NK-92 (cell line): ENCODE data around the gene RAD51B.
"Not testable (repeated sequence)": the region's sequence is repeated elsewhere in the genome, so short reads cannot be mapped to it uniquely, and the experiment has no call there.

Source experiments
- DNase-seq: peaks from one replicate; lab custom pipeline; 2025; ENCODE audit not compliant: unreplicated experiment; lab: John Stamatoyannopoulos, UW

Gene RAD51B

DNA sequence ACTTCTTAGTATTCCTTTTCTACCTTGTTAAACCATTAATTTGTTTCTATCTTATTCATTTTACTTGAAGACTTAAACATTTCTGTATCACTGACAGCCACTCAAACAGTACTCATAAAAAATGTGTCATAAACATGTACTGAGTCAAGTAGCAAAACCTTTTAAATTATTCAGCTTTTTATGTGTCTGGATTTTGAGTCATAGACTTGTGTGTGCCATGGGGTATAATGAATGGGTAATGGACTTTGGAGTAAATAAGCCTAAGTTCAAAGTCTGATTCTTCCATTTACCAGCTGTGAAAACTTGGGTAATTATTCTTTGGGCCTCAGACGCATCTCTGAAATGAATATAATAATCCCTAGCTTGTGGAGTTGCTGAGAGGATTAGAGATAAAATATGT lies 199.0 kb downstream of the RAD51B start:
- no peak for DNase-seq

- no peak for DNase-seq
Measured at GRCh38 chr14:68020493-68020892, 200.9 kb downstream of the RAD51B start.

- no peak for DNase-seq
Measured at GRCh38 chr14:68020999-68021663, 201.6 kb downstream of the RAD51B start.

DNA sequence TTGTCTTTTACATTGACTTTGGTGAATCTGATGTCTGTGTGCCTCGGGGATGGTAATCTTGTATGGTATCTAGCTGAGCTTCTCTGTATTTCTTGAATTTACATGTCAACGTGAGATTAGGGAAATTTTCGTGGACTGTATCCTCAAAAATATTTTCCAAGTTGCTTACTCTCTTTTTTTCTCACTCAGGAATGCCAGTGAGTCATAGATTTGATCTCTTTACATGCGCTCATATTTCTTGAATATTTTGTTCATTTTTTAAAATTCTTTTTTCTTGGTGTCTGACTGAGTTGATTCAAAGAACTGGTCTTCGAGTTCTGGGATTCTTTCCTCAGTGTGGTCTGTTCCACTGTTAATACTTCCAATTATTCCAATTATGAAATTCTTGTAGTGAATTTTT lies 207.7 kb downstream of the RAD51B start:
- DNase-seq: no peak

DNA sequence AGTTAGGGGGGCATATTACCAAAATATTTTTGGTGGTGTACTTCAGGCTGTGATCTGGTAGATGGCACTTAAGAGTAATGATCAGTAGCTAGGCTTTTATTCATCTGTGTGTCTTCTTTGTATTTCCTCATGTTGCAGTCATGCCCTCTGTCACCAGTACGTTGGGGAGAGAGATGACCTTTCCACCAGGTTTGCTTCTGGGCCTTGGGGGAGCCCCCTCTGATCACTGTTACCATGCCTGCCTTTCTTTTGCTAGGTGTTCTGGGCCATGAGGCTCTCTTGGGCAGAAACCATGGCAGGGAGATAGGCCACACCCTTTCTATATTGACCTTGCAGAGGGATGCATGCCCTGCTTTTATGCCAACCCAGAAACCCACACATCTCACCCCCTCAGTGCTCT lies 208.5 kb downstream of the RAD51B start:
- DNase-seq: no peak

- not testable (repeated sequence) for DNase-seq
Measured at GRCh38 chr14:68031011-68031410, 211.4 kb downstream of the RAD51B start.

DNA sequence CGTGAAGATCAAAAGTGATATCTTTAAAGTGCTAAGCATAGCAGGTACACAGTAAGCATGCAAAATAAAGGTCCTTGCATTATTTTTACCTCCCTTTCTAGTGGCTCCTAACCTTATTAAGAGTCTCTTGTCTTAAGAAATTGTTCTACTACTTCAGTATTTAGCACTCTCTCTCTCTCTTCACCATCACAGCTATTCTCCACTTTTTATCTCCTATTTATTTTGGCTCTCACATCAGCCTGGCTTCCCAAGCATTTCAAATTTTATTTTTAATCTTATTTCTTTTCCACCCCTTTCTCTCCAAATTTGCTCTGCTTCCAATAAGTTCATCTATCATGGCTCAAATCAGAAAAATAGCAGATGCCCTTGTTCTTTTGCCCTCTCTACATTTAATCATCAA lies 212.6 kb downstream of the RAD51B start:
- DNase-seq: no peak

DNA sequence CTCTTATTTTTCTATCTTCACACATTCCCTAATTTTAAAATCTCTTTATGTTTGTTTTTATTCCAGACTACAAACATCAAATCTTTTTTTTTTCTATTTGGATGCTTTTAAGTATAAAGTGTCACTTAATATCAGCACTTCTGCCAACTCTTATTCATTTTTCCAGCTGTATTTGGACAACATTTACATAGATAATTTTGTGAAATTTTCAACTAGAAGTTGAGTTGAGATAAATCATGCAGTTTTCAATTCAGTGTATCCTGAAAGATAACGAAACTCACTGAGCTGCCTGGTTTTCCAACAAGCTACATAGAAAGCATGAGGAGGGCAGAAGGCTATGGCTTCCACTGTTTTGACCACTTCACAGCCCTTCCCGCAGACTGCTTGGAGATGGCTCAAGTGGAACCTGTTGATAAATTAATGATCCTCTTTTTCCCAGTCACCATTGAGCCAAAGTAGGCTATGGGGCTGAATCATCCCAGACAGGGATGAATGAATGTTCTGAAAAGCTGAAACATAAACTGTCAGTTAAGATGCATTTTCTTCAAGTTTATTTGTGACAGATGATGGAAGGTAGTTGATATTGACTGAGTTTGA lies 213.9 kb downstream of the RAD51B start:
- no peak for DNase-seq

- DNase-seq: no peak
Measured at GRCh38 chr14:68034896-68035295, 215.3 kb downstream of the RAD51B start.

GRCh38 chr14:68036202-68036601 lies 216.6 kb downstream of the RAD51B start:
- no peak for DNase-seq

DNA sequence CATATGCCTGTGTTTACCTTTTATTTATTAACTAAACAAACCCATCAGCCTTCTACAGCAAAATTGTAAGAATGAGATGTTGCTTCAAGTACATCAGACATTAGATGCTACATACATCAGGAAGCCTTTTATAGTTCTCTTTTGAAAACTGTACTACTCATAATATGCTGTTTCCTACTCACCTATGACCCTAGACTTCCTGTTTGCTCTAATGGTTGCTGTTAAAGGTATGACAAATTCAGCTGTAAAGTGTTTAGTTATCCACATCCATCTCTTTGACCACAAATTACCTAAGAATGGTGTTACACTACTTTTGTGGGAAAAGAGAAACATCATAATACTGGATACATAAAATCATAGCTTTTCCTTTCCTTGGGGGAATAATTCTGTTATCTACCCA lies 220.0 kb downstream of the RAD51B start:
- no peak for DNase-seq

DNA sequence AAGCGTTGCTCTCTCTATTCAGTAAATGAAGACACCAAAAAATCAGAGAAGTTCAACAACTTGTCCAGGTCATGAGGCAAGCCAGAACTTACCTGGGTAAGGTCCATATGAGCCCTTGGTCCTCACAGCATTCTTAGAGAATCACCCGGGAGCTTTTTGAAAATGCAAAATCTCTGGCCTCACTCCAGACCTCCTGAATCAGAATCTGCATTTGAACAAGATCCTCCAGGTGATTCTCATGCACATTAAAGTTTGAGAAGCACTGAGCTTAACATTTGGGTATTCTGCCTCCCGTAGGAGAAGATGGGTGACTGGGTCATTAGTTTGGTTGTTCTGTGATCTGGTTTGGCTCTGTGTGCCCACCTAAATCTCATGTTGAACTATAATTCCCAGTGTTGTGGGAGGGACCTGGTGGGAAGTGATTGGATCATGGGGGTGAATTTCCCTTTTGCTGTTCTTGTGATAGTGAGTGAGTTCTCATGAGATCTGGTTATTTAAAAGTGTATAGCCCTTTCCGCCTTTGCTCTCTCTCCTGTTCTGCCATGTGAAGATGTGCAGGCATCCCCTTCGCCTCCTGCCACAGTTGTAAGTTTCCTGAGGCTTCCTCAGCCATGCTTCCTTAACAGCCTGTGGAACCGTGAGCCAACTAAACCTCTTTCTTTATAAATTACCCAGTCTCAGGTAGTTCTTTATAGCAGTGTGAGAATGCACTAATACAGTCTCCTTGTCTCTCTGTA lies 221.2 kb downstream of the RAD51B start:
- DNase-seq: no peak

GRCh38 chr14:68041876-68042354 lies 222.3 kb downstream of the RAD51B start:
- DNase-seq: no peak

DNA sequence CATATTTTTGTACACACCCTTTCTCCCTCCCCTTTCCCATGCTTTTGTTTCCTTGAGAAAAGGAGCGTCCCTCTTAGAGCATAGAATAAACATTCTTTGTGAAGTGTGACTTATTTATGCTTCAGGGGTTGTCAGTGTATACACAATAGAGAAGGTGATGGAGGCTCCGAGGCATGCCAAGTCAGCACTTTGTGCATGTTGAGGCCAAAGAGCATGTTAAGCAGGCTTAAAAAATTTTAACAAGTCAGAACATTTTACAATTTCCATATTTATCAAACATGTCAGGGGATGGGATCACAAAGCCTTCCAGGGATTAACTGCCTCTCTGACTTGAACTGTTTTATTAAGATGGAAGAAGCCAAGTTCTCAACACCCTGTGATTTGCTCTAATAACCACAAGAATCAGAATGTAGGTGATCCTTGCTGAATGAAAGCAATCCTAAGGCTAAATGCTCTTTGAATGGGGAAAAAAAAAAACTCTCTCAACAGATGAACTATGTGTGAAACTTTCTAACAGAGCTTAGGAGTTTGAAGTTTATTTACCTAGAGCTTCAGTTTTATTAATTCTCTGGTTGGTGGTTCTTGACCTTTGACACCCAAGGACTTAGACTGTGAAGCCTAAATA lies 223.1 kb downstream of the RAD51B start:
- no peak for DNase-seq

GRCh38 chr14:68043752-68044151 lies 224.2 kb downstream of the RAD51B start:
- no peak for DNase-seq

- DNase-seq: no peak
Measured at GRCh38 chr14:68047906-68048305, 228.3 kb downstream of the RAD51B start.

- DNase-seq: not testable (repeated sequence)
Measured at GRCh38 chr14:68048815-68049214, 229.2 kb downstream of the RAD51B start.

- DNase-seq: no peak
Measured at GRCh38 chr14:68050177-68050576, 230.6 kb downstream of the RAD51B start.

- DNase-seq: no peak
Measured at GRCh38 chr14:68051146-68051545, 231.6 kb downstream of the RAD51B start.

GRCh38 chr14:68060198-68060597 lies 240.6 kb downstream of the RAD51B start:
- DNase-seq: no peak

- DNase-seq: no peak
Measured at GRCh38 chr14:68062651-68063050, 243.1 kb downstream of the RAD51B start.

DNA sequence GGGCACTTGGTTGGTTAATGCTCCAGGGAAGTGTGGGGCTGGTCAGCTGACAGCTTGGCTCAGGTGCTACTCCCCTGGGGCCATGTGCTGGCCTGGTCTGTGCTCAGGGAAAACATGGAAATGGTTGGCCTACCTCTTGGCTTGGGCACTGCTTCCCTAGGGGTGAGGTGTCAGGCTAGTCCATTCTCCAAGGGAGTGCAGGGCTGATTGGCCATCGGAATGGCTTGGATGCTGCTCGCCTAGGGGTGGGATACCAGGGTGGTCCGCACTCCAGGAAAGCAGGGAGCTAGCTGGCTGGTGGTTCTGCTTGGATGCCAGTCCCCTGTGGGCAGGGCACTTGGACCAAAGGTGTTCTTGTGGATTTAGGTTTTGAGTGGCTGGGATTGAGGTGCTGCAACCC lies 245.7 kb downstream of the RAD51B start:
- no peak for DNase-seq
